GM12801 (cell line): ENCODE results near the gene ITSN1.

Source experiments
- CTCF ChIP-seq: IDR thresholded peaks from one replicate; pipeline ENCODE4 v1.5.1; 2011; ENCODE audit warnings: control low read depth; ENCODE audit not compliant: insufficient read length; ENCODE audit errors: extremely low read depth

The ITSN1 gene

GRCh38 chr21:33871171-33871570 lies 228.9 kb downstream of the ITSN1 start:
- TF ChIP-seq CTCF, result no peak

- no peak for TF ChIP-seq CTCF
Measured at GRCh38 chr21:33872881-33873515, 230.7 kb downstream of the ITSN1 start.

- TF ChIP-seq CTCF, result no peak
Measured at GRCh38 chr21:33874161-33874560, 231.9 kb downstream of the ITSN1 start.

GRCh38 chr21:33875026-33875695 lies 232.9 kb downstream of the ITSN1 start:
- TF ChIP-seq CTCF, result no peak

GRCh38 chr21:33878824-33879223 lies 236.5 kb downstream of the ITSN1 start:
- TF ChIP-seq CTCF, result no peak

- no peak for TF ChIP-seq CTCF
Measured at GRCh38 chr21:33880626-33881025, 238.3 kb downstream of the ITSN1 start.

GRCh38 chr21:33881689-33882440 lies 239.6 kb downstream of the ITSN1 start:
- TF ChIP-seq CTCF, result no peak
